Panc1 (cell line): ENCODE data around the gene PI4K2B. TPM values are rescaled to one million over a fixed set of nuclear protein-coding genes. Genes with fewer than 3 reads are reported as not detected.
"Not testable (repeated sequence)": the region's sequence is repeated elsewhere in the genome, so short reads cannot be mapped to it uniquely, and the experiment has no call there.

Experiments
- ATAC-seq: fragments of 200-7000 bp; cut with Tn5 transposase; 2 replicates; pipeline ENCODE4 v1.9.1; 2020; ENCODE audit warnings: mild to moderate bottlenecking, moderate library complexity
- BruUV-seq: library from RNA; stranded (reverse); fragments of 400-500 nt; replicated peaks from 2 replicates; lab custom pipeline; 2021; lab: Mats Ljungman, UMichigan
- CTCF ChIA-PET: fragments of 300-600 bp; sonication (Branson Sonifier 250); formaldehyde crosslinking; loops from one replicate; lab custom pipeline; 2022; ENCODE audit warnings: antibody characterized with exemption; lab: Charles Lee
- POLR2A ChIA-PET: fragments of 300-600 bp; sonication (Branson Sonifier 250); formaldehyde crosslinking; loops from one replicate; lab custom pipeline; 2022; ENCODE audit warnings: antibody characterized with exemption; lab: Charles Lee
- DNase-seq: peaks from one replicate; pipeline ENCODE4 v3.0.0-alpha.2; 2010; ENCODE audit warnings: low read depth, low spot score
- H3K27ac ChIP-seq: 2 replicates; pipeline ENCODE4 v1.5.1; 2011; ENCODE audit warnings: mild to moderate bottlenecking, low read length, inconsistent platforms
- H3K27me3 ChIP-seq: fragments of 200-500 bp; sonication (Bioruptor generic); 2 replicates; pipeline ENCODE4 v1.6.0; 2014; ENCODE audit warnings: low read length, inconsistent platforms; ENCODE audit not compliant: control insufficient read depth, insufficient read depth
- H3K36me3 ChIP-seq: fragments of 200-500 bp; sonication (Bioruptor generic); 2 replicates; pipeline ENCODE4 v1.5.1; 2014; ENCODE audit warnings: inconsistent platforms, mild to moderate bottlenecking, low read length, moderate library complexity; ENCODE audit not compliant: control insufficient read depth, insufficient read depth
- H3K4me1 ChIP-seq: 2 replicates; pipeline ENCODE4 v1.5.1; 2011; ENCODE audit warnings: inconsistent platforms, mild to moderate bottlenecking, low read length, moderate library complexity; ENCODE audit not compliant: control insufficient read depth, insufficient read depth
- H3K4me3 ChIP-seq, 2 experiments: 2 replicates each; pipeline ENCODE4 v1.5.1; 2011 to 2012; ENCODE audit warnings: low read depth in 2 of 2, low read length in 2 of 2, mild to moderate bottlenecking in 2 of 2, inconsistent platforms in 1 of 2, moderate library complexity in 1 of 2
- H3K9me3 ChIP-seq: fragments of 200-500 bp; sonication (Bioruptor generic); 2 replicates; pipeline ENCODE4 v1.5.1; 2014; ENCODE audit warnings: low read depth, mild to moderate bottlenecking, inconsistent platforms, low read length, moderate library complexity; ENCODE audit not compliant: control insufficient read depth, insufficient read depth
- CTCF ChIP-seq: fragments of 450-650 bp; IDR thresholded peaks from 2 replicates; pipeline ENCODE4 v1.5.1; 2017; ENCODE audit warnings: mild to moderate bottlenecking
- POLR2AphosphoS5 ChIP-seq: IDR thresholded peaks from 2 replicates; pipeline ENCODE4 v1.6.1; 2012; ENCODE audit warnings: mild to moderate bottlenecking, low read depth, low read length, moderate library complexity
- REST ChIP-seq, 2 experiments: IDR thresholded peaks; 2 replicates each; pipeline ENCODE4 v1.6.1; 2011 to 2012; ENCODE audit warnings: low read depth in 2 of 2, control low read depth in 1 of 2, low read length in 1 of 2, mild to moderate bottlenecking in 1 of 2, moderate library complexity in 1 of 2; ENCODE audit not compliant: insufficient read depth in 1 of 2
- SIN3A ChIP-seq: IDR thresholded peaks from 2 replicates; pipeline ENCODE4 v1.6.1; 2012; ENCODE audit warnings: low read depth, mild to moderate bottlenecking, low read length, moderate library complexity, borderline replicate concordance; ENCODE audit not compliant: insufficient read depth
- TCF7L2 ChIP-seq: IDR thresholded peaks from 2 replicates; pipeline ENCODE4 v1.6.1; 2011; ENCODE audit warnings: mild to moderate bottlenecking, low read depth, low read length, inconsistent platforms
- in situ Hi-C: cut with HindIII; loops from 2 replicates; pipeline ENCODE4 v1.10.0; 2016; ENCODE audit warnings: low sequenced_read_pairs, low pct_unique_long_range_greater_than_20kb
- intact Hi-C: fragments of 100-400 bp; cut with micrococcal nuclease; formaldehyde crosslinking; loops from one replicate; pipeline ENCODE4 v1.10.0; 2022; ENCODE audit not compliant: unreplicated experiment
- total RNA-seq: library from RNA; stranded (reverse); gene quantifications from one replicate; pipeline ENCODE4 v1.2.1, GENCODE V29; 2021; ENCODE audit not compliant: unreplicated experiment

PI4K2B gene
- total RNA-seq, 1 experiment from 2014 or later: 9.6 TPM

GRCh38 chr4:25236971-25237370, 3.1 kb downstream of the PI4K2B start:
- ATAC-seq (no peak), DNase-seq (no peak)
- intact Hi-C loops (no loop called here), in situ Hi-C loops (no loop called here)
- H3K27ac ChIP-seq: no peak overlapping the region
- CTCF ChIA-PET: no interaction called here
- peaks cover 10% of the 10 kb centered on the region; the same call in 1 of the 2 replicates for H3K9me3 ChIP-seq
- no peaks in the 10 kb centered on the region for H3K27me3 ChIP-seq
- no TSS peak for BruUV-seq
- TF ChIP-seq CTCF (no peak), POLR2AphosphoS5 (no peak), SIN3A (no peak), TCF7L2 (no peak), REST (IDR thresholded peaks at IDR 0.05; ENCODE audit: insufficient read depth in 1 of 2, low read depth in 2 of 2, low read length in 1 of 2) (no peak)
- peaks cover 5% of the 10 kb centered on the region for H3K4me1 ChIP-seq
- H3K36me3 ChIP-seq: no peaks in the 10 kb centered on the region; the same call in 1 of the 2 replicates
- H3K4me3 ChIP-seq: no peak overlapping the region
- POLR2A ChIA-PET: no interaction called here

- H3K4me1 ChIP-seq: peaks cover 5% of the 10 kb centered on the region
- POLR2A ChIA-PET: no interaction called here
- no peaks in the 10 kb centered on the region; the same call in 1 of the 2 replicates for H3K36me3 ChIP-seq
- no TSS peak for BruUV-seq
- no peak for DNase-seq
- intact Hi-C loops: no loop called here
- H3K27me3 ChIP-seq: no peaks in the 10 kb centered on the region
- H3K9me3 ChIP-seq: peaks cover 3% of the 10 kb centered on the region; the same call in 1 of the 2 replicates
- H3K4me3 ChIP-seq: no peak overlapping the region
- TF ChIP-seq SIN3A (no peak), TCF7L2 (no peak), POLR2AphosphoS5 (no peak), CTCF (no peak), REST (IDR thresholded peaks at IDR 0.05; ENCODE audit: insufficient read depth in 1 of 2, low read depth in 2 of 2, low read length in 1 of 2) (no peak)
- CTCF ChIA-PET: no interaction called here
- ATAC-seq: no peak
- in situ Hi-C loops: no loop called here
- H3K27ac ChIP-seq: no peak overlapping the region
These were observed 4.2 kb downstream of the PI4K2B start for GRCh38 chr4:25238052-25238451.

- in situ Hi-C loops, CTCF ChIA-PET, BruUV-seq, H3K9me3 ChIP-seq, POLR2A ChIA-PET, intact Hi-C loops, DNase-seq, H3K4me1 ChIP-seq, H3K27me3 ChIP-seq, H3K36me3 ChIP-seq, ATAC-seq, H3K27ac ChIP-seq, H3K4me3 ChIP-seq: not testable (repeated sequence)
These were observed 5.7 kb downstream of the PI4K2B start for GRCh38 chr4:25239528-25239927.
